Medulla oblongata (tissue), 1 donor: ENCODE data around the gene GGTLC2.
"Not testable (repeated sequence)": the region's sequence is repeated elsewhere in the genome, so short reads cannot be mapped to it uniquely, and the experiment has no call there.

ENCODE experiments used
- DNase-seq: peaks from one replicate; pipeline ENCODE4 v3.0.0-alpha.2; 2015; ENCODE audit errors: extremely low spot score

GGTLC2 gene

GRCh38 chr22:22644314-22644713 is at the start of gene GGTLC2:
GGTLC2 (plus strand) TSS chr22:22644614; CDS start chr22:22646346, 1,732 bp downstream.
- DNase-seq, result not testable (repeated sequence)

GRCh38 chr22:22595001-22595835 is 49.2 kb upstream of the GGTLC2 start:
- DNase-seq, result no peak

- no peak for DNase-seq
Observed at GRCh38 chr22:22598144-22598543, 46.3 kb upstream of the GGTLC2 start.

GRCh38 chr22:22599248-22599647 is 45.2 kb upstream of the GGTLC2 start:
- DNase-seq, result no peak

- DNase-seq, result no peak
Observed at GRCh38 chr22:22600531-22601261, 43.7 kb upstream of the GGTLC2 start.

- DNase-seq, result no peak
Observed at GRCh38 chr22:22603470-22603947, 40.9 kb upstream of the GGTLC2 start.

- DNase-seq, result no peak
Observed at GRCh38 chr22:22604326-22605073, 39.9 kb upstream of the GGTLC2 start.

GRCh38 chr22:22605074-22605404 is 39.4 kb upstream of the GGTLC2 start:
- DNase-seq, result no peak

- DNase-seq, result not testable (repeated sequence)
Observed at GRCh38 chr22:22608022-22608421, 36.4 kb upstream of the GGTLC2 start.

GRCh38 chr22:22609291-22609690 is 35.1 kb upstream of the GGTLC2 start:
- no peak for DNase-seq

GRCh38 chr22:22612516-22612915 is 31.9 kb upstream of the GGTLC2 start:
- no peak for DNase-seq

- no peak for DNase-seq
Observed at GRCh38 chr22:22614065-22614464, 30.3 kb upstream of the GGTLC2 start.

- DNase-seq, result no peak
Observed at GRCh38 chr22:22616636-22617035, 27.8 kb upstream of the GGTLC2 start.

GRCh38 chr22:22618448-22618847 is 26.0 kb upstream of the GGTLC2 start:
- DNase-seq, result no peak

- DNase-seq, result no peak
Observed at GRCh38 chr22:22618923-22619322, 25.5 kb upstream of the GGTLC2 start.

- no peak for DNase-seq
Observed at GRCh38 chr22:22619765-22620414, 24.5 kb upstream of the GGTLC2 start.

- not testable (repeated sequence) for DNase-seq
Observed at GRCh38 chr22:22628546-22629495, 15.6 kb upstream of the GGTLC2 start.

GRCh38 chr22:22631223-22631652 is 13.2 kb upstream of the GGTLC2 start:
- not testable (repeated sequence) for DNase-seq

GRCh38 chr22:22632226-22632625 is 12.2 kb upstream of the GGTLC2 start:
- DNase-seq, result not testable (repeated sequence)

GRCh38 chr22:22633533-22633932 is 10.9 kb upstream of the GGTLC2 start:
- DNase-seq, result not testable (repeated sequence)
